ENCODE measurements around the gene AGAP3.

Gene AGAP3

DNA sequence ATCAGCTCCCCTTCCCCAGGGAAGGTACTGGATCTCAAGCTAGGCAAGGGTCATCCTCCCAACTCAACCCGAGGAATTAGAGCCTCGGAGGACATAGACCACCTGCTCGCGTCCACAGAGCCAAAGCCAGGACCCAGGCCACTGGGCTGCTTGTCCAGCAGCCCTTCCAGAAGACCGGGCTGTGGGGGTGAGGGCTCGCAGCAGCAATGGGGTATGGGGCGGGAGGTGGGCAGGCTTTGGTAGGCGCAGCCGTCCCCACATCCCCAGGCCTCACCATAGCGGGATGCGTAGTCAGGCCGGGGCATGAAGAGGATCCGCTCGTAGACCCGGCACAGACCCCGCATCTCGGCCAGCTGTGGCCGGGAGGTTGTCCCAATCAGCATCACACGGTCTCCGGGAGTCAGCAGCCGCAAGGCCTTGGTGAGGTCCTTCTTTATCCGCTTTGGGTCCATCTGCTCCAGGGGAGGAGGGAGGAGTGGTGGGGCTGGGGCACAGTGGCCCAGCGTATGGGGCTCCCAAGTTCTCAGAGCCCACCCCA, 105.8 kb downstream of the AGAP3 start:
- no peak for DNase-seq

DNA sequence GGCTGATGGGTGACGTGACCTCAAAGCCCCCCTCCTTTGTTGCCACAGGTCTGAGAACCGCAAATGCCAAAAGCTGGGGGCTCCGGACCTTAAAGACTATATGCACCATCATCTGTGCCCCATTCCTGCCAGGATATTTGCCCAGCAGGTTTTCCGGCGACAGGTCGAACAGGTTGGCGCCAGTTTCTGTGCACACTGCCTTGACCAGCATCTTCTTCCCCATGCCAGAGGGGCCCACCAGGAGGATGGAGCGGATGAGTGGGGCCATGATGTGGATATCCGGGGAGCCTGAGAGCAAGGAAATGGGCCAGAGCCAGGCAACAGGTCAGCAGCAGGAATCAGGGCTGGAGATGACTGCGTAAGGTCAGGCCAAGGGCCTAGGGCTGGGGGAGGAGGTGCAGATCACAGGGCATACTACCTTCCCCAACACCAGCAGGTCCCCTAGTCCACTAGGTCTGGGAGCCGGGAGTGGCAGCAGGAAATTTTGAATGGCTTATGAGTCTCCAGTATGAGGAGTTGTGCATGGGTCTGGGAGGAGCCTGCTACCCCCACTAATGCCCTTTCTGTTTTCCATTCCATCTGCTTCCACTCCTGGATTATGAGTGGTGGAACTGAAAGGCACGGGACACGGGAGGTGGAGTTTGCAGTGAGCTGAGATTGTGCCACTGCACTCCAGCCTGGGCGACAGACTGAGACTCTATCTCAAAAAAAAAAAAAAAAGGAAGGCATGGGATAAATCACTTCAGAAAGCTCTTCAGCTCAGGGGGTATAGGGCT, 107.1 kb downstream of the AGAP3 start:
- DNase-seq: no peak

Measured in NCI-H2081 treated with DMSO at 0.1 percent for 48 hours (cell line).